ENCODE data around the gene ATOH8.

DNA sequence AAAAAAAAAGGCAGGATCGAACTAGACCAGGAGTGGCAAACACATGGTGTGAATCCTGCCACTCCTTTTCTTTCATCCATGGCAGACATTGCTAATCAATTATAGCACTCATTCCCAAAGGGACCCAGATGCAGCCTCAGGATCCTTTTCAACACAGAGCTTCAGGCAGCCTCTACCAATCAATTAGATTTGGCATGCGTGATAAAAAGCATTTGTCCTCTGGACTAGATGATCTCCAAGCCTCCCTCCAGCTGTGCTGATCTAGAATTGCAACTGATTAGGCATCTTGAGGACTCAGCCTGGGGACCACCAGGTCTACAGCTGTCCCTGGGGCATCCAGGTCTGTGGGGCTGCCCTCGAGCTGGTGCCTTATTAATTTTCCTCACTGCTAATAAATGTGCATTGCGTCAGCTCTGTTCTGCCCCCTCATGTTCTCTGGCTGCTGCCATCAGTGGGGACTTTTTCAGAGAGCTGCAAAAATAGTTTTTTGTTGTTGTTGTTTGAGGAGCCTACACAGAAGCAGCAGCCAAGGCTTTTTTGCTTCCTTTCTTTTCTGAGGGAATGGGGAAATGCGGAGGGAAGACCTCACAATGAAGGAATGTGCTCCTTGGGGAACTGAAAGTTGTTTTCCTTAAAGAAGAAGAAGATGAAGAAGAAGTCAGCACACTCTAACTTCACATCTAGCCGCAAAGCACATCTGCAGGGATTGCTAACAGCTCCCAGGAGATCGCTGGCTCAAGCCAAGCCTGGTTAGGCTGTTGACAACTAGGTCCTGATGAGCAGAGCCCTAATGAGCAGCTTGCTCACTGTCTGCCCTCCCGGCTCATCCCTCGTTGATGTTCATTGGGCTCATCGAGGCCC is 8.8 kb upstream of the ATOH8 start:
- TF ChIP-seq, protein P1, sequence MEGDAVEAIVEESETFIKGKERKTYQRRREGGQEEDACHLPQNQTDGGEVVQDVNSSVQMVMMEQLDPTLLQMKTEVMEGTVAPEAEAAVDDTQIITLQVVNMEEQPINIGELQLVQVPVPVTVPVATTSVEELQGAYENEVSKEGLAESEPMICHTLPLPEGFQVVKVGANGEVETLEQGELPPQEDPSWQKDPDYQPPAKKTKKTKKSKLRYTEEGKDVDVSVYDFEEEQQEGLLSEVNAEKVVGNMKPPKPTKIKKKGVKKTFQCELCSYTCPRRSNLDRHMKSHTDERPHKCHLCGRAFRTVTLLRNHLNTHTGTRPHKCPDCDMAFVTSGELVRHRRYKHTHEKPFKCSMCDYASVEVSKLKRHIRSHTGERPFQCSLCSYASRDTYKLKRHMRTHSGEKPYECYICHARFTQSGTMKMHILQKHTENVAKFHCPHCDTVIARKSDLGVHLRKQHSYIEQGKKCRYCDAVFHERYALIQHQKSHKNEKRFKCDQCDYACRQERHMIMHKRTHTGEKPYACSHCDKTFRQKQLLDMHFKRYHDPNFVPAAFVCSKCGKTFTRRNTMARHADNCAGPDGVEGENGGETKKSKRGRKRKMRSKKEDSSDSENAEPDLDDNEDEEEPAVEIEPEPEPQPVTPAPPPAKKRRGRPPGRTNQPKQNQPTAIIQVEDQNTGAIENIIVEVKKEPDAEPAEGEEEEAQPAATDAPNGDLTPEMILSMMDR (IDR thresholded peaks at IDR 0.05), result no peak
- TF ChIP-seq EZH2 (IDR thresholded peaks at IDR 0.05; ENCODE audit: borderline replicate concordance, insufficient read depth, low read depth, low read length, poor library complexity, severe bottlenecking), result no peak
